Measurements from ENCODE around the gene WNT9A.

The WNT9A gene

GRCh38 chr1:227903061-227903521, 44.6 kb downstream of the WNT9A start:
- TF ChIP-seq GATA3 (IDR thresholded peaks at IDR 0.05; ENCODE audit: low read depth, low read length), result no peak
- no peak for TF ChIP-seq GATA2 (IDR thresholded peaks at IDR 0.05; ENCODE audit: low read depth, low read length)

DNA sequence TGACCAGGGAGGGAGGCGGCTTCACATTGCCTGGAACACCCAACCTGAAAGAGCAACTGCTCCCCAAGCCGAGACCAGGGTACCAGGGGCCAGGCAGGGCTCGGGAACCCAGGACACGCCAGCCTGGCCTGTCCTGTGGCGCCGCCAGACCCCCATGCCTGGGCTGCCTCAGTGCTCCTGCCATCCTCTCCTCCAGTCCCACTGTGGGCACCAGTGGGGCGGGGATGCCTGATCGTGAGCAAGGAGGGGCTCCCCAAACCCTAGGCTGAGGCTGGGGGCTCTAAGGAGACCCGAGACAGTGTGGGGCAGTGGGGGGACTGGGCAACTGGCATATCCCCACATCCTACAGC, 45.1 kb downstream of the WNT9A start:
- TF ChIP-seq GATA2 (IDR thresholded peaks at IDR 0.05; ENCODE audit: low read depth, low read length) (no peak), GATA3 (IDR thresholded peaks at IDR 0.05; ENCODE audit: low read depth, low read length) (no peak)

DNA sequence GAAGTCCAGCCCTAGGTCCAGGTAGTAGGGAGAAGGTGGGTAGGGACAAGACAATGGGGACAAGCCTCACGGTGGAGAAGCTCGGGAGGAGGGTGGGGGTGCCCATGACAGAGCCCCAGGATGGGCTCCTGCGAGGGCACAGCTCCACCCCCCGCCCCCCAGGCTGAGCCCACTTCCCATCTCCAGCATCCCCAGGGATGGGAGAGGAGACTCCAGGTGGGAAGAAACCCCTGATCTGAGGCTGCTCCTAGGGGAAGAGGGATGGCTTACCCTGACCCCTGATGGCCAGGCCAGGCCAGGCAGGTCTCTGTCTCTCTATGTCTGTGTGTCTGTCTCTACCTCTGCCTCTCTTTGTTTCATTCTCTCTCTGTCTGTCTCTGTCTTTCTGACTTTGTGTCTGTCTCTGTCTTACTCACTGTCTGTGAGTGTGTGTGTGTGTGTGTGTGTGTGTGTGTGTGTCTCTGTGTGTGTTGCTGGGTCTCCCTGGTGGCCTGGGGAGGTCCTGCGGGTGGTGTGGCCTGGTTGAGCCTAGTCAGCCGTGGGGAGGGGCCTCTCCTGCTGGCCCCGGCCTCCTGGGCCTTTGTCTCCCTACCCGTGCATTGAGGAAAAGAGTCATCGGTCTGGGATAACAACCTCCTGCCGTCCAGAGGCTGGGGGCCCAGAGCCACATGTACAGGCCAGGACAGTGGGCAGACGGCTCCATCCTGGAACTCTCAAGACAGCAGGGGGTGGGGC, 45.7 kb downstream of the WNT9A start:
- TF ChIP-seq GATA2 (IDR thresholded peaks at IDR 0.05; ENCODE audit: low read depth, low read length), result no peak
- TF ChIP-seq GATA3 (IDR thresholded peaks at IDR 0.05; ENCODE audit: low read depth, low read length), result no peak

- no peak for TF ChIP-seq GATA3 (IDR thresholded peaks at IDR 0.05; ENCODE audit: low read depth, low read length)
Measured at GRCh38 chr1:227901239-227901905, 46.4 kb downstream of the WNT9A start.

DNA sequence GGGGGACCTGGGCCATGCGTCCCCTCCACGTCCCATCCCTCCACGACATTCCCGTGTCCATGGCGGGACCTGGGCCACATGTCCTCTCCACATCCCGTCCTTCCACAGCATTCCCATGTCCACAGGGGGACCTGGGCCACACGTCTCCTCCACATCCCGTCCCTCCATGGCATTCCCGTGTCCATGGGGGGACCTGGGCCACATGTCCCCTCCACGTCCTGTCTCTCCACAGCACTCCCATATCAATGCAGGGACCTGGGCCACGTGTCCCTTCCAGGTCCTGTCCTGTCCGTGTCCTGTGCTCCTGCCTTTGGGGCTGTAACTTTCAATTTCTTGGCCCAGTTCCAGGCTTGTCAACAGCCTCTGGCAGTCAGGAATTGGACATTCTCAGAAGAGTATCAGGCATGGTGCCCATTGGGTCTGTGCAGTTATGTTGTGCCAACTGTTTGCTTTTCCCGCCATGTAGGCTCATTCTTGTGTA, 47.1 kb downstream of the WNT9A start:
- TF ChIP-seq GATA3 (IDR thresholded peaks at IDR 0.05; ENCODE audit: low read depth, low read length), result no peak
- no peak for TF ChIP-seq GATA2 (IDR thresholded peaks at IDR 0.05; ENCODE audit: low read depth, low read length)

- TF ChIP-seq GATA3 (IDR thresholded peaks at IDR 0.05; ENCODE audit: low read depth, low read length) (no peak), GATA2 (IDR thresholded peaks at IDR 0.05; ENCODE audit: low read depth, low read length) (no peak)
Measured at GRCh38 chr1:227899820-227900449, 47.8 kb downstream of the WNT9A start.

DNA sequence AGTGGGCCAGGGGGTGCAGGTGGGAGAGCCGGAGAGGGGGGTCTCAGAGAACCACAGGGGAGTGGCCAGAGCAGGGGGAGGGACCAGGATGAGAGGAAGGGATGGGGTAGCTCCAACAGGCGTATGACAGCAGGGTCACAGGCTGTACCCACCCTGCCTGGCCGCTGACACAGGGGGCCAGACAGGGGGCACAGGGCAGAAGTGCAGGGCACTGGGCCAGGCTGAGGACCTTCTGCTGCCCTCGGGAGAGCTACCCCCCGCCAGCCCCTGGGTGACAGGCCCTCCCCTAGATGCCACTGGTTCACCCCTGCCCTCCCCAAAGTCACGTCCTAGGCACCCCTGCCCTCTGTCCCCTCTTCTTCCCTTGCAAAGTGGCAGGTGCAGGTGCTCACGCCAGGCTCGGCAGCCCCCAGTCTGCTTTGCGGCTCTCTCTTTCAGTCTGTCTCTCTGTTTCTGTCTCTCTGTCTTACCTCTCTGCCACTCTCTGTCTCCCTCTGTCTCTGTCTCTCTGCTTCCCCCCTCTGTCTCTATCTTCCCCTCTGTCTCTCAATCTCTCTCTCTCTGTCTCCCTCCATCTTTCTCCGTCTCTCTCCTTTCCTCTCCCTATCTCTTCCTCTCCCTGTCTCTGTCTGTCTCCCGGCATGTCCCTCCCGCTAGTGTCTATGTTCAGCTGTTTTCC, 48.5 kb downstream of the WNT9A start:
- TF ChIP-seq GATA3 (IDR thresholded peaks at IDR 0.05; ENCODE audit: low read depth, low read length) (no peak), GATA2 (IDR thresholded peaks at IDR 0.05; ENCODE audit: low read depth, low read length) (no peak)

DNA sequence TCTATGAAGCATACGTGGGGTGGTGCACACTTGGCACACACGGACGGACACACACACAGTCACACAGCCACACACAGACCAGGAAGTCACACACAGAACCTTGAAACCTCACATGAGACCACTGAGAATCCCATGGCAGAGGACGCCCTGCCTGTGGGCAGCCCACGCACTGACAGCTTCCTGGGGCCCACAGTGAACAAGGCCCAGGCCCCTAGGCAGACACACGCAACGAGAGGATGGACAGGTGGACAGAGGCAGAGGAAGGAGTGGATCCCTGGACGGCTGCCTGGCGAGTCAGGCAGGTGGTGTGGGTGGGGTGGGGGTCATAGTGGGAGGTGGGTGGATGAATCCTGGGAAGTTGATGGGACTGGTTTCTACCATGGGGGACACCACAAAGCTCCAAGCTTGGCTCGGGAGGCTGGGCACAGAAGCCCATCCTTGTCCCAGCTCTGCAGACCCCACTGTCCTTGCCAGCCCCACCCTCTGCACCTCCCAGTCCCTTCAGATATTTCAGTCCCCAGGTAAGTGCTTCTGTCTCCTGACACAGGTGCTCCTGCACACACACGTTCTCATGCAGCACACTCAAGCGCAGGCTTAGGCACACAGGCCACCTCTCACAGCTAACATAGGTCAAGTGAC, 49.1 kb downstream of the WNT9A start:
- TF ChIP-seq GATA2 (IDR thresholded peaks at IDR 0.05; ENCODE audit: low read depth, low read length) (no peak), GATA3 (IDR thresholded peaks at IDR 0.05; ENCODE audit: low read depth, low read length) (no peak)

DNA sequence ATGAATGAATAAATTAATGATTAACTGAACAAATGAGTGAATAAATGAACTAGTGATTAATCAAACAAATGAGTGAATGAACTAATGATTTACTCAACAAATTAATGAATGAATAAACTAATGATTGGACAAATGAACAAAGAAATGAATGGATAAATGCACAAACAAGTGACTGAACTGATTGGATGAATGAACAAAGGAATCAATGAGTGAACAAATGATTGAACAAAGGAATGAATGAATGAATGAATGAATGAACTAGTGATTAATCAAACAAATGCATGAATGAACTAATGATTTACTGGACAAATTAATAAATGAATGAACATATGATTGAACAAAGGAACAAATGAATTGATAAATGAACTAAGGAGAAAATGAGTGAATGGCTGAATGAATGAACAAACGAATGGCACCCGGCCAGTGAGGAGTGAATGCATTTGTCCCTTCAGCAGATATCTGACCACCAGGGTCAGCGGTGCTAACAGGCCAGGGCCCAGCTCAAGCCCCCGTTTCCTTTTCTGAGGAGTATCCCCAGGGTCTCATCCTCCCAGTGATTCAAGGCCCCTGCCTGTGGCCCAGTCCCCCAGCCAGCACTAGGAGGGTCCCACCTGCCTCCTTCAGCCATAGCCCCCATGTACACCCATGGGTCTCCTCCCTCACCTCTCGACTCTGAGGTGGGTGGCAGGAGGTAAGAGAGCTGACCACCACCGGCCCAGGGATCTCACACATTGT, 49.9 kb downstream of the WNT9A start:
- TF ChIP-seq GATA3 (IDR thresholded peaks at IDR 0.05; ENCODE audit: low read depth, low read length) (no peak), GATA2 (IDR thresholded peaks at IDR 0.05; ENCODE audit: low read depth, low read length) (no peak)

DNA sequence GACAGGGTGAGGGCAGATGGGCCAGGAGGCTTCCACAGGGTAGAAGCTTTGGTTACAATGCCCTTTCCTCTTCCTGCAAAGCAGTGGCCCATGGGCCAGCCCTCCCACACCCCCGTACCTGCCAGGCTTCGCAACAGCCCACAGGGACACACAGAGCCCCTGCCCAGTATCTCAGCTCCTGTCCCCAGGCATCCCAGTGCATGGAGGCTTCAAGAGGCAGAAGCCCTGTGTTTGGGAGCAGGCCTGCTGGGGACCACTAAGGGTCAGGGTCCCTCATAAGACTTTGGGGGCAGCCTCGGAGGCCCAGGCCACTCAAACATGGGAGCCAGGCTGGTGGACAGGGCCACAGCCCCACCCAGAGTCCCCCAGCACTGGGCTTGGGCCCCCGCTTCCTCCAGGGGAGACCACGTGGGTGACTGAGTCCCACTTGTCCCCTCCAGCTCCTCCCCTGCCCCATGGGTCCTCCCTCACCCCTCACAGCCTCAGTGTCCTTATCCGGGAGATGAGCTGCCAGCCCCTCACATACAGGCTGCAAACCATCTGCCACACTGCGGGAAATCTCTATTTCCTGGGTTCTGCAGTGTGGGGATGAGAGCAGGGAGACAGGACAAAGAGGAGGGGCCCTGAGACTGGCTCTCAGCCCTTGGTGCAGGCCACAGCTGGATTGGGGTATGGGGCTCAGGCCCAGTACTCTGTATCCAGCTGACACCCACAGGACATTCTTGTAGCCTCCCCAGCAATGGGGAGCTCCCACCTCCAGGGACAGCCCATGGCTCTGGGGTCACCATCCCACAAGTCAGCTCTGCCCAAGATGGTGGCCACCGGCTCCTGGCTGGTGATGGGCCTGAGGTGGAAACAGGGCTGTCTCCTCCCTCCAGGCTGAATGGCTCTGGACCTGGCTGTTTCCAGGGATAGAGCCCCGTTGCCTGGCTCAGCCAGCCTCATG, 50.7 kb downstream of the WNT9A start:
- TF ChIP-seq GATA3 (IDR thresholded peaks at IDR 0.05; ENCODE audit: low read depth, low read length) (no peak), GATA2 (IDR thresholded peaks at IDR 0.05; ENCODE audit: low read depth, low read length) (no peak)

DNA sequence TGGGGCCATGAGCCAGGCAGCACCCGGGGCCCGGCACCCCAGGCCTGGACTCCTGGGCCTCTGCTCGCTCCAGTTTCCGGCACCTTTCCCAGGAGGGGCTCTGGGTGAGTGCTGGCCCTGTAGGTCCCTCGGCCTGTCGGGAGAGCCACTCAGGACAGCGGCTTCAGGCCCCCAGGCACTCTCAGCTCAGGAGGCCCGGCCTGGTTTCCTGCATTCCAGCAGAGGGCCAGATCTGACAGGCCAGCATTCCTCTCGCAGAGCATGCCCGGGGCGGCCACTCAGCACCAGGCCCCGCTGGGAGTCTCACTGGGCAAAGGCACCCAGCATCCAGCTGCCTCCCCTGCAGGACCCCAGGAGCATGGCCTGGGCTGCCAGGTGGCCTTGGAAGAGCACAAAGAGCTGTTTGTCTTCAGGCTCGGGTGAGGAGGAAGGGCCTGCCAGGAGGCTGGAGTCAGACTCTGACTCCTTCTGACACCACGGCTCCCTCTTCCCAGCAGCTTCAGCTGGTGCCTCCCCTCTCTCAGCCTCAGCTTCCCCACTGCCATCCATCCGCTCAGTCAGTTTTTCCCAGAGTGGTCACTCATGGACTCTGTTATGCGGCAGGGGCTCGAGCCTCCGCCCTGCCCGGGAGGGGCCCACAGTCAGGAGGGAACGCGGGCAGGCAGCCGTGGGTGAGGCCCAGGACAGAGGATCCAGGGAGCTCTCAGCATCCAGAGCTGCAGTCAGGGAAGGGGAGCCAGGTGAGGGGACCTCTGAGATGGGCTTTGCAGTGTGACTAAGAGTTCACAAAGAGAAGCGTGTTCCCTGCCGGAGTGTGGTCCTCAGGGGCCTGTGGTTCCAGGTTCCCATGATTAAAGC, 51.7 kb downstream of the WNT9A start:
- TF ChIP-seq GATA2 (IDR thresholded peaks at IDR 0.05; ENCODE audit: low read depth, low read length) (no peak), GATA3 (IDR thresholded peaks at IDR 0.05; ENCODE audit: low read depth, low read length) (no peak)

All from SH-SY5Y (cell line).